Measurements from ENCODE around the gene BRMS1.

DNA sequence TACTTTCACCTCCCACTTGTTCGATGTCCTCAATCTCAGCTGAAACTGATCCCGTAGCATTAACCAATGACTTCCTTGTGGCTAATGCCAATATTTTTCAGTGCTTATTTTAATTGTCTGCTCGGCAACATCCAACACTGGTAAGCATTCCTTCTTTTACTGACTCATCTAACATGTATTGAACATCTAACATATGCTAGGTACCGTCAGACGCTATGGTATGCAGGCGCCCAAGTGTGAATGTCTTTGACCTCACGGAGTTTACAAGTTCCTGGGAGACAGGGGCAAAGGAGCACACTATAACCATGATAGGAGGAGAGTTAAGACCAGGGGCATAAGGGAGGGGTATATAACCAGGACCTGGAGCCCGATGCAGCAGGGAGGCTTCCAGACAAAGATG lies 1.7 kb downstream of the BRMS1 start:
- TF ChIP-seq SP1 (IDR thresholded peaks at IDR 0.05; ENCODE audit: low read depth, low read length) = no peak
- TF ChIP-seq POLR2AphosphoS5 (IDR thresholded peaks at IDR 0.05; ENCODE audit: low read length) = no peak
- TF ChIP-seq, protein P1, sequence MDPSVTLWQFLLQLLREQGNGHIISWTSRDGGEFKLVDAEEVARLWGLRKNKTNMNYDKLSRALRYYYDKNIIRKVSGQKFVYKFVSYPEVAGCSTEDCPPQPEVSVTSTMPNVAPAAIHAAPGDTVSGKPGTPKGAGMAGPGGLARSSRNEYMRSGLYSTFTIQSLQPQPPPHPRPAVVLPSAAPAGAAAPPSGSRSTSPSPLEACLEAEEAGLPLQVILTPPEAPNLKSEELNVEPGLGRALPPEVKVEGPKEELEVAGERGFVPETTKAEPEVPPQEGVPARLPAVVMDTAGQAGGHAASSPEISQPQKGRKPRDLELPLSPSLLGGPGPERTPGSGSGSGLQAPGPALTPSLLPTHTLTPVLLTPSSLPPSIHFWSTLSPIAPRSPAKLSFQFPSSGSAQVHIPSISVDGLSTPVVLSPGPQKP (IDR thresholded peaks at IDR 0.05; ENCODE audit: low read depth, low read length) = no peak
- no peak for TF ChIP-seq REST (IDR thresholded peaks at IDR 0.05; ENCODE audit: low read depth, low read length)
- no peak for TF ChIP-seq CTCF (IDR thresholded peaks at IDR 0.05 in 2 of 3, conservative IDR thresholded peaks at IDR 0.05 in 1 of 3; ENCODE audit: control insufficient read depth in 2 of 3, extremely low read depth in 1 of 3, insufficient read depth in 1 of 3, low read depth in 3 of 3, low read length in 3 of 3)
- no peak for TF ChIP-seq MEF2A (IDR thresholded peaks at IDR 0.05; ENCODE audit: insufficient read depth, low read depth, low read length)
- no peak for TF ChIP-seq NFYB (IDR thresholded peaks at IDR 0.05; ENCODE audit: insufficient read depth, low read depth, low read length)
- no peak for TF ChIP-seq SPI1 (IDR thresholded peaks at IDR 0.05; ENCODE audit: borderline replicate concordance, insufficient read depth, low read depth, low read length)
- no peak for TF ChIP-seq SUZ12 (IDR thresholded peaks at IDR 0.05; ENCODE audit: unreplicated experiment)
- TF ChIP-seq CEBPB (IDR thresholded peaks at IDR 0.05; ENCODE audit: borderline replicate concordance in 1 of 2, low read depth in 2 of 2, low read length in 2 of 2) = no peak
- TF ChIP-seq CHD2 (IDR thresholded peaks at IDR 0.05; ENCODE audit: borderline replicate concordance, low read depth, low read length) = no peak
- no peak for TF ChIP-seq IKZF2 (IDR thresholded peaks at IDR 0.05)
- TF ChIP-seq ATF3 (IDR thresholded peaks at IDR 0.05; ENCODE audit: borderline replicate concordance, extremely low read depth, low read depth, low read length) = no peak

Data from GM12878 (cell line).